ENCODE data around the gene WDFY2. TPM values are rescaled to one million over a fixed set of nuclear protein-coding genes. Genes with fewer than 3 reads are reported as not detected.
A peak's percentile ranks its signal among the peaks of the same experiment; 100 is the strongest.

WDFY2 gene
- total RNA-seq, 4 donors from 2014 or later = 5.2 to 11.5 (median 8.5) TPM

DNA sequence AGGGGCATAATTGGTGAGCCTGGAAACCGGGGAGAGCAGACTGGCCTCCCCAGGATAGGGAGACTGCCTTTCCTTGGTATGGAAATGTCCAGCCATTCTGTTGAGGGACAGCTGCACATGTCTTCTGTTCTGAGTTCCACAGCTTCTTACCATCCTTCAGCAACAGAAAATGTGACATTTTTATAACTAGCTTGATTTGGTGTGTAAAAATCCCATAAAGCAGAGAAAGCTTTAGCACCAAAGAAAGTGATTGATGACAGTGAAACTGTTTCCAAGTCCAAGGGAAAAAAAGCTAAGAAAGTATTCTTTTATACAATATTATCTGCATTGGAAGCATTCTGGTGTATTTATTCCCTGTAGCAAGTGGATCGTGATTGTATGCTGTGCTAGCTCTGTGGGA lies 157.8 kb downstream of the WDFY2 start:
- Histone ChIP-seq H3K9me3 (no peaks in the 10 kb centered on the region), H3K27me3 (no peaks in the 10 kb centered on the region), H3K27ac (peak overlapping the region in 1 of 4 donors; percentile 71), H3K36me3 (peaks cover 0 to 19% of the 10 kb centered on the region in 2 donors), H3K4me1 (peaks cover 0 to 45% (median 0%) of the 10 kb centered on the region in 3 donors), H3K4me3 (no peak overlapping the region)
- WGBS, 2 donors (ENCODE audit: low coverage in 1 of 2) = 87 to 92% methylated on average over 2 of the region's 2 CpGs
- ATAC-seq = no peak
- TF ChIP-seq POLR2AphosphoS5 (IDR thresholded peaks at IDR 0.05) (no peak), CTCF (IDR thresholded peaks at IDR 0.05) (no peak), POLR2A (IDR thresholded peaks at IDR 0.05) (no peak), EP300 (IDR thresholded peaks at IDR 0.05) (no peak)

DNA sequence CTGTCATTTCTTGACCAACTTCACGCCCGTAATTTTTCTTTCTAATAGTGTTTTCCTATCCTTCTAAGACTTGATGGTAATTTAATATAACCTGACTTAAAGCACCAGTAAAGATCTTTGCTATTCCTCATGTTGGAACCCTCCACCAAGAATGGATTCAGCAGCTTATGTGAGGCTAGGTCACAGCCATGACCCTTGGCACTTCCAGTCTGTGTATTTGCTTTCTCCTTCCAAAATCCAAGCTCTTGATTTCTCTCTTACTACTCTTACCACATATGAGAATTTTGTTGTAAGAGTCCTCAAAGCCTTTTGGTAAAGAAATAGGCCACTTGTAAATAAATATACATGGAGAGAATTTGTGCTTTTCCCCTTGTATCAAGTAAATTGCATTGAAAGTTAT lies 158.3 kb downstream of the WDFY2 start:
- 77 to 93% methylated on average over 2 of the region's 2 CpGs for WGBS, 2 donors (ENCODE audit: low coverage in 1 of 2)
- no peak for TF ChIP-seq POLR2AphosphoS5 (IDR thresholded peaks at IDR 0.05)
- TF ChIP-seq CTCF (IDR thresholded peaks at IDR 0.05) = no peak
- TF ChIP-seq EP300 (IDR thresholded peaks at IDR 0.05) = no peak
- no peak for TF ChIP-seq POLR2A (IDR thresholded peaks at IDR 0.05)
- H3K27ac ChIP-seq = no peak overlapping the region
- peaks cover 0 to 45% (median 0%) of the 10 kb centered on the region in 3 donors for H3K4me1 ChIP-seq
- no peak overlapping the region for H3K4me3 ChIP-seq
- no peaks in the 10 kb centered on the region for H3K27me3 ChIP-seq
- H3K9me3 ChIP-seq = peaks cover 0 to 3% (median 0%) of the 10 kb centered on the region in 3 donors
- no peak for ATAC-seq
- peaks cover 0 to 21% of the 10 kb centered on the region in 2 donors for H3K36me3 ChIP-seq

DNA sequence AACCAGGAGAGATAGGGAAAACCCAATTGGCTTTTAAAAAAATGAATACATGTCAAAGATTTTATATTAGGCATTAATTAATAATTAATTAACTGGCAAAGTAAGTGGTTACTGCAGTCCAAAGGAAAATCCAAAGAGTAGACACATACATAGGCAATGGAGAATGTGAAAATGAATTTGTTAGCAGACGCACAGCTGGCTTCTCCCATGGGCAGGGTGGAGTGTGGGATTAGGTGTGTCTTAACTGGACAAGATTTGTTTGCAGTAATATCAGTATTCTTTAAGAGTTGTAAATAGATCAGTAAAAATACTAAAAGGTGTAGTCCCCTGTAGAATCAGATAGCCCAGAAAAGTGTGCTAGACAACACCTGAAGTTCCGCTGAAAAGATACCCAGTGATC lies 161.0 kb downstream of the WDFY2 start:
- peaks cover 0 to 18% of the 10 kb centered on the region in 2 donors for H3K36me3 ChIP-seq
- H3K4me3 ChIP-seq = no peak overlapping the region
- WGBS, 2 donors (ENCODE audit: low coverage in 1 of 2) = 94 to 95% methylated on average over 2 of the region's 2 CpGs
- no peak for ATAC-seq
- peaks cover 0 to 29% (median 0%) of the 10 kb centered on the region in 3 donors for H3K4me1 ChIP-seq
- no peak overlapping the region for H3K27ac ChIP-seq
- no peaks in the 10 kb centered on the region for H3K27me3 ChIP-seq
- no peak for TF ChIP-seq POLR2A (IDR thresholded peaks at IDR 0.05)
- no peak for TF ChIP-seq POLR2AphosphoS5 (IDR thresholded peaks at IDR 0.05)
- TF ChIP-seq EP300 (IDR thresholded peaks at IDR 0.05) = no peak
- no peak for TF ChIP-seq CTCF (IDR thresholded peaks at IDR 0.05)
- peaks cover 0 to 15% (median 0%) of the 10 kb centered on the region in 3 donors for H3K9me3 ChIP-seq

- WGBS, 2 donors (ENCODE audit: low coverage in 1 of 2) = 35 to 50% methylated on average over 2 of the region's 2 CpGs
- H3K9me3 ChIP-seq = peaks cover 0 to 15% (median 0%) of the 10 kb centered on the region in 3 donors
- peak; percentile 58 for ATAC-seq
Observed at GRCh38 chr13:51746802-51747201, 162.5 kb downstream of the WDFY2 start.

More at GRCh38 chr13:51746802-51747201, 162.5 kb downstream of the WDFY2 start:
- H3K4me1 ChIP-seq = peaks cover 0 to 14% (median 0%) of the 10 kb centered on the region in 3 donors
- H3K36me3 ChIP-seq = peaks cover 0 to 17% of the 10 kb centered on the region in 2 donors
- H3K27me3 ChIP-seq = no peaks in the 10 kb centered on the region
- H3K4me3 ChIP-seq = no peak overlapping the region
- TF ChIP-seq POLR2AphosphoS5 (IDR thresholded peaks at IDR 0.05) (peak; percentile 20), EP300 (IDR thresholded peaks at IDR 0.05) (no peak), POLR2A (IDR thresholded peaks at IDR 0.05) (no peak), CTCF (IDR thresholded peaks at IDR 0.05) (no peak)
- peak overlapping the region; percentile 23 to 57 (median 34) for H3K27ac ChIP-seq
